K562 (cell line): ENCODE data around the gene BCAS3.

Source experiments
- CTCF ChIP-seq, 3 experiments: IDR thresholded peaks in 2 of 3; conservative IDR thresholded peaks in 1 of 3; 2 replicates each; pipeline ENCODE4 v1.5.1; 2011 to 2012; ENCODE audit warnings: low read length in 3 of 3, mild to moderate bottlenecking in 3 of 3, control low read depth in 2 of 3, improper control_type of control experiment in 1 of 3, inconsistent platforms in 1 of 3, low read depth in 1 of 3, mixed read lengths in 1 of 3, moderate library complexity in 1 of 3; ENCODE audit not compliant: insufficient read depth in 2 of 3
- FOXJ3 ChIP-seq: sonication (generic); formaldehyde crosslinking; IDR thresholded peaks from 2 replicates; pipeline ENCODE4 v1.4.0; 2020; ENCODE audit warnings: mild to moderate bottlenecking, missing genetic modification reagents
- FOXM1 ChIP-seq, 2 experiments: fragments of 450-650 bp in 1 of 2; sonication (generic) in 1 of 2; formaldehyde crosslinking in 1 of 2; IDR thresholded peaks; 2 replicates each; pipeline versions ENCODE4 v1.6.1 to v1.9.0; 2017 to 2022; ENCODE audit warnings: low read depth in 2 of 2, mild to moderate bottlenecking in 2 of 2, missing genetic modification reagents in 1 of 2, moderate library complexity in 1 of 2
- POLR2B ChIP-seq: fragments of 450-650 bp; IDR thresholded peaks from 2 replicates; pipeline ENCODE4 v1.6.1; 2018; ENCODE audit warnings: low read depth; ENCODE audit not compliant: partially characterized antibody
- SP1 ChIP-seq: sonication (generic); formaldehyde crosslinking; IDR thresholded peaks from 2 replicates; pipeline ENCODE4 v1.8.1; 2022; ENCODE audit warnings: mild to moderate bottlenecking, missing genetic modification reagents

GRCh38 chr17:61324950-61325349 is 647.3 kb downstream of the BCAS3 start:
- TF ChIP-seq CTCF (IDR thresholded peaks at IDR 0.05 in 2 of 3, conservative IDR thresholded peaks at IDR 0.05 in 1 of 3; ENCODE audit: insufficient read depth in 2 of 3, low read depth in 1 of 3, low read length in 3 of 3) (no peak), FOXJ3 (CRISPR knock-in tag) (no peak), POLR2B (no peak), SP1 (CRISPR knock-in tag) (no peak), FOXM1 (IDR thresholded peaks at IDR 0.05; ENCODE audit: low read depth) (no peak), FOXM1 (CRISPR knock-in tag; IDR thresholded peaks at IDR 0.05; ENCODE audit: low read depth) (no peak)
